Loucy (cell line): ENCODE results near the gene MPPED2.

Source experiments
- H2AFZ ChIP-seq: fragments of 200-600 bp; sonication (generic); 2 replicates; pipeline ENCODE4 v1.6.0; 2016; ENCODE audit warnings: antibody characterized with exemption, mild to moderate bottlenecking, low read length, moderate library complexity
- H3F3A ChIP-seq: fragments of 200-600 bp; 2 replicates; pipeline ENCODE4 v1.6.0; 2016; ENCODE audit warnings: antibody characterized with exemption, low read depth, mild to moderate bottlenecking
- H3K27me3 ChIP-seq: fragments of 200-600 bp; sonication (generic); 2 replicates; pipeline ENCODE4 v1.6.1; 2014; ENCODE audit warnings: low read length, mild to moderate bottlenecking; ENCODE audit not compliant: insufficient read depth, poor library complexity, severe bottlenecking
- H3K36me3 ChIP-seq: fragments of 200-600 bp; sonication (generic); 2 replicates; pipeline ENCODE4 v1.6.1; 2016; ENCODE audit warnings: low read length; ENCODE audit not compliant: insufficient read depth
- H3K4me1 ChIP-seq: fragments of 200-600 bp; sonication (generic); 2 replicates; pipeline ENCODE4 v1.5.1; 2014; ENCODE audit warnings: low read length, mild to moderate bottlenecking; ENCODE audit not compliant: insufficient read depth, poor library complexity, severe bottlenecking
- H3K4me2 ChIP-seq: fragments of 200-600 bp; sonication (generic); 2 replicates; pipeline ENCODE4 v1.6.0; 2014; ENCODE audit warnings: antibody characterized with exemption, low read length, low read depth, mild to moderate bottlenecking; ENCODE audit not compliant: poor library complexity, severe bottlenecking
- H3K4me3 ChIP-seq: fragments of 200-600 bp; sonication (generic); 2 replicates; pipeline ENCODE4 v1.5.1; 2014; ENCODE audit warnings: low read length, mild to moderate bottlenecking, mixed read lengths; ENCODE audit not compliant: poor library complexity, severe bottlenecking
- H3K79me2 ChIP-seq: fragments of 200-600 bp; sonication (generic); 2 replicates; pipeline ENCODE4 v1.6.1; 2014; ENCODE audit warnings: low read length; ENCODE audit not compliant: insufficient read depth
- H3K9ac ChIP-seq: fragments of 200-600 bp; sonication (generic); 2 replicates; pipeline ENCODE4 v1.6.0; 2014; ENCODE audit warnings: mild to moderate bottlenecking, low read depth, low read length, moderate library complexity; ENCODE audit not compliant: poor library complexity, severe bottlenecking
- H3K9me2 ChIP-seq: fragments of 200-600 bp; sonication (generic); replicated peaks from 2 replicates; pipeline ENCODE4 v1.6.1; 2016; ENCODE audit warnings: low read depth, low read length, mixed read lengths
- H3K9me3 ChIP-seq: fragments of 200-600 bp; sonication (generic); 2 replicates; pipeline ENCODE4 v1.6.1; 2014; ENCODE audit warnings: mild to moderate bottlenecking, antibody characterized with exemption, low read length, low read depth; ENCODE audit not compliant: insufficient read depth
- H4K20me1 ChIP-seq: fragments of 200-600 bp; sonication (generic); 2 replicates; pipeline ENCODE4 v1.6.0; 2014; ENCODE audit warnings: antibody characterized with exemption, low read length, mild to moderate bottlenecking; ENCODE audit not compliant: insufficient read depth, poor library complexity, severe bottlenecking
- EZH2phosphoT487 ChIP-seq: fragments of 200-600 bp; IDR thresholded peaks from 2 replicates; pipeline ENCODE4 v1.6.1; 2018; ENCODE audit warnings: antibody characterized with exemption, mild to moderate bottlenecking, moderate library complexity, borderline replicate concordance
- TF ChIP-seq, protein P1 (sequence below): fragments of 200-600 bp; sonication (generic); conservative IDR thresholded peaks from 2 replicates; pipeline ENCODE4 v1.5.1; 2014; ENCODE audit warnings: mild to moderate bottlenecking, antibody characterized with exemption, low read length

MPPED2 gene

DNA sequence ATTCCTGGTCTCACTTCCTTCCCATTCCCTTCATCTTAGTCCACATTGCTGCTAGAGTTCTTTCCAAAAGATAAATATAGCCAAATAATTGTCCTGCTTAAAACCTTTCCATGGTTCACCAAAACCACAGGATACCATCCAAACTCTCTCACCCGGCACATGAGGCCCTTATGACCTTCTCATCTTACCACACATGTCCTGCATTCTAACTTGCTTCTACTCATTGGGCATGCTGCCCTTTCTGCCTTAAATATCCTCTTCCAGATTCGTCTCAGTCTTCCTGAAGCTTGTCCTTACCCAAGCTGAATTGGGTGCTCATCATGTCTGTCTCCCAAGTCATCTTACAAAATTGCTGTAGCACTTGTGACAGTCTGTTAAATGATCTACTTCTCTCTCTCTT lies 114.9 kb downstream of the MPPED2 start:
- no peaks in the 10 kb centered on the region for H4K20me1 ChIP-seq
- H3K27me3 ChIP-seq = no peaks in the 10 kb centered on the region
- no peak overlapping the region for H3K4me2 ChIP-seq
- H2AFZ ChIP-seq = no peak overlapping the region
- no peaks in the 10 kb centered on the region for H3K9me2 ChIP-seq
- H3K4me3 ChIP-seq = no peak overlapping the region
- H3K9ac ChIP-seq = no peak overlapping the region
- H3K9me3 ChIP-seq = no peaks in the 10 kb centered on the region
- no peaks in the 10 kb centered on the region for H3K79me2 ChIP-seq
- no peaks in the 10 kb centered on the region for H3F3A ChIP-seq
- no peak for TF ChIP-seq EZH2phosphoT487
- H3K4me1 ChIP-seq = no peaks in the 10 kb centered on the region
- H3K36me3 ChIP-seq = no peaks in the 10 kb centered on the region

DNA sequence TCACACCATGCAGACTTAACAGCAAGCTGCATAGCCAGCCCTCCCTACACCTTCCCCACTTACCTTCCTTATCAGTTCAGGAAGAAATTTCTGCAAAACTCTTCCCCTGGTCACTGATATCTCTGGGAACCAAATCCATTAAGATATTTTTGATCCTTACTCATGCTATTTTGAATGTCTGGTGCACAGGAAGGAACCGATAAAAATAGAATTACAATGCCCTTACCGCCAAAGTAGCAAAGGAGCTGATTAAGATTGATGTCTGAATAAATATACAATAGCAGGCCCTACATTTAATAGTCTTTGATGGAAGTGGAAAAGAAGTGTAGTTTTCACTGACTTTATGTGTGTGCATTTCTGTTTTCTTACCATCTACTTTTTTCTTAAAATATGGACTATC lies 117.3 kb downstream of the MPPED2 start:
- H3F3A ChIP-seq = no peaks in the 10 kb centered on the region
- no peaks in the 10 kb centered on the region for H3K9me2 ChIP-seq
- no peaks in the 10 kb centered on the region for H3K4me1 ChIP-seq
- no peaks in the 10 kb centered on the region for H3K9me3 ChIP-seq
- no peak overlapping the region for H2AFZ ChIP-seq
- H3K36me3 ChIP-seq = no peaks in the 10 kb centered on the region
- H3K27me3 ChIP-seq = no peaks in the 10 kb centered on the region
- TF ChIP-seq, protein P1, sequence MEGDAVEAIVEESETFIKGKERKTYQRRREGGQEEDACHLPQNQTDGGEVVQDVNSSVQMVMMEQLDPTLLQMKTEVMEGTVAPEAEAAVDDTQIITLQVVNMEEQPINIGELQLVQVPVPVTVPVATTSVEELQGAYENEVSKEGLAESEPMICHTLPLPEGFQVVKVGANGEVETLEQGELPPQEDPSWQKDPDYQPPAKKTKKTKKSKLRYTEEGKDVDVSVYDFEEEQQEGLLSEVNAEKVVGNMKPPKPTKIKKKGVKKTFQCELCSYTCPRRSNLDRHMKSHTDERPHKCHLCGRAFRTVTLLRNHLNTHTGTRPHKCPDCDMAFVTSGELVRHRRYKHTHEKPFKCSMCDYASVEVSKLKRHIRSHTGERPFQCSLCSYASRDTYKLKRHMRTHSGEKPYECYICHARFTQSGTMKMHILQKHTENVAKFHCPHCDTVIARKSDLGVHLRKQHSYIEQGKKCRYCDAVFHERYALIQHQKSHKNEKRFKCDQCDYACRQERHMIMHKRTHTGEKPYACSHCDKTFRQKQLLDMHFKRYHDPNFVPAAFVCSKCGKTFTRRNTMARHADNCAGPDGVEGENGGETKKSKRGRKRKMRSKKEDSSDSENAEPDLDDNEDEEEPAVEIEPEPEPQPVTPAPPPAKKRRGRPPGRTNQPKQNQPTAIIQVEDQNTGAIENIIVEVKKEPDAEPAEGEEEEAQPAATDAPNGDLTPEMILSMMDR = no peak
- no peak for TF ChIP-seq EZH2phosphoT487
- H3K79me2 ChIP-seq = no peaks in the 10 kb centered on the region
- no peak overlapping the region for H3K9ac ChIP-seq
- H4K20me1 ChIP-seq = no peaks in the 10 kb centered on the region
- no peak overlapping the region for H3K4me3 ChIP-seq
- no peak overlapping the region for H3K4me2 ChIP-seq

DNA sequence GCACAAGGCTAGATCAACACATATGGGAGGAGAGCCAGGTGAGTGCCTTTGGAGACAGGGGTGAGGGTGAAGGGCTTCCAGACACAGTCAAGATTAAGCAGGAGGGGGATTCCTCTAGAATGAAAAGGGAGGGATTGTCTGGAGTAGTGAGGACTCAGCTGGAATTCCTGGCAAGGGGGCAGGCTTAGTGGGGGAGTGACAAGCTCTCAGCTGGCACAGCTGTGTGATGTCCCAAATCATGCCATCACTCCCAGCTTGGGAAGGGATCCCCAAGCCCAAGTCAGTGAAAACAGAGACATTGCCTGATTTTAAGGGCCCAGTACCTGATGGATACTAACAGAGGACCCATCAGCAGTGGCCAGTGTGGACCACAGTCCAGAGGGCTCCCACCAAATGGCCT lies 119.0 kb downstream of the MPPED2 start:
- no peaks in the 10 kb centered on the region for H3F3A ChIP-seq
- H3K79me2 ChIP-seq = no peaks in the 10 kb centered on the region
- no peak overlapping the region for H3K9ac ChIP-seq
- TF ChIP-seq, protein P1 = no peak
- TF ChIP-seq EZH2phosphoT487 = no peak
- H3K9me3 ChIP-seq = no peaks in the 10 kb centered on the region
- H3K4me2 ChIP-seq = no peak overlapping the region
- H3K4me1 ChIP-seq = no peaks in the 10 kb centered on the region
- no peaks in the 10 kb centered on the region for H3K9me2 ChIP-seq
- no peaks in the 10 kb centered on the region for H3K27me3 ChIP-seq
- H3K4me3 ChIP-seq = no peak overlapping the region
- H4K20me1 ChIP-seq = no peaks in the 10 kb centered on the region
- H2AFZ ChIP-seq = no peak overlapping the region
- no peaks in the 10 kb centered on the region for H3K36me3 ChIP-seq

DNA sequence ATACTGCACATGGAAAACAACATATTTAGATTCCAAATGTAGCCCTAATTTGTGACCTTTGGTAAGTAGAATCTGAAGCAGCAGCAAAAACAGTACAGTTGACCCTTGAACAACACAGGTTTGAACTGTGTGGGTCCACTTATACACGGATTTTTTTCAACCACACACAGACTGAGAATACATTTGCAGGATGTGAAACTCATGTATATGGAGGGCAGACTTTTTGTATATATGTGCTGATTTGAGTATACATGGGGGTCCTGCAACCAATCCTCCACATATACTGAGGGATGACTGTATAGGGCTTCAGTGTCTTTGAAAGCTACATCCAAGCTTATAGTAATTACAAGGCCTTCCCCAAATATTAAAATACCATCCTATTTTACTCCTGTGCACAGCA lies 120.5 kb downstream of the MPPED2 start:
- TF ChIP-seq, protein P1 = no peak
- TF ChIP-seq EZH2phosphoT487 = no peak
- no peaks in the 10 kb centered on the region for H4K20me1 ChIP-seq
- no peaks in the 10 kb centered on the region for H3F3A ChIP-seq
- no peaks in the 10 kb centered on the region for H3K36me3 ChIP-seq
- H3K4me1 ChIP-seq = no peaks in the 10 kb centered on the region
- H3K79me2 ChIP-seq = no peaks in the 10 kb centered on the region
- no peaks in the 10 kb centered on the region for H3K9me3 ChIP-seq
- no peaks in the 10 kb centered on the region for H3K27me3 ChIP-seq
- no peaks in the 10 kb centered on the region for H3K9me2 ChIP-seq
- no peak overlapping the region for H3K4me3 ChIP-seq
- H3K9ac ChIP-seq = no peak overlapping the region
- no peak overlapping the region for H3K4me2 ChIP-seq
- H2AFZ ChIP-seq = no peak overlapping the region
